GM18867 (cell line): ENCODE data around the gene AURKAIP1.

Source experiments
- ATAC-seq: cut with Tn5 transposase; IDR thresholded peaks from one replicate; pipeline ENCODE4 v1.9.1; 2021; ENCODE audit warnings: mild to moderate bottlenecking, moderate library complexity; ENCODE audit not compliant: unreplicated experiment

AURKAIP1 gene

DNA sequence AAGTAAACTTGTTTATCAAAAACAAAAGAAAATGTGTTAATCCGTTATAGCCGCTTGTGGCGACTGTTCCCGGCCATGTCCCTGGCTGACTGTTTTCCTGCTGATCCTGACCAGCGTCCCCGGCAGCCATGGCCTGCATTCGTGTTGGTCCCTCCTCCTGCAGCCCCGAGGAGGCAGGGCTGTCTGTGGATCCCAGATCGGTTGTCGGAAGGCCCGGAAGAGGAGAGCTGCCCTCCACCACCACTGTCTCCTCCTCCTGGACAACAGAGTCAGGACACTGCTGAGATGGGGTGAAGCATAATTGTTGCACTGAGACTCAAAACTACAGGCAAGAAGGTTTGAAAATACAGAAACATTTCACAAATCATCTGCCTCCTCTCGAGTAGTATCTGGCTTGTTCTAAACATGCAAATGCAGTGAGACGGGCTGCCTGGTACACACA lies 13.0 kb downstream of the AURKAIP1 start:
- ATAC-seq = no peak

- ATAC-seq = no peak
Observed at GRCh38 chr1:1361233-1361981, 13.6 kb downstream of the AURKAIP1 start.

DNA sequence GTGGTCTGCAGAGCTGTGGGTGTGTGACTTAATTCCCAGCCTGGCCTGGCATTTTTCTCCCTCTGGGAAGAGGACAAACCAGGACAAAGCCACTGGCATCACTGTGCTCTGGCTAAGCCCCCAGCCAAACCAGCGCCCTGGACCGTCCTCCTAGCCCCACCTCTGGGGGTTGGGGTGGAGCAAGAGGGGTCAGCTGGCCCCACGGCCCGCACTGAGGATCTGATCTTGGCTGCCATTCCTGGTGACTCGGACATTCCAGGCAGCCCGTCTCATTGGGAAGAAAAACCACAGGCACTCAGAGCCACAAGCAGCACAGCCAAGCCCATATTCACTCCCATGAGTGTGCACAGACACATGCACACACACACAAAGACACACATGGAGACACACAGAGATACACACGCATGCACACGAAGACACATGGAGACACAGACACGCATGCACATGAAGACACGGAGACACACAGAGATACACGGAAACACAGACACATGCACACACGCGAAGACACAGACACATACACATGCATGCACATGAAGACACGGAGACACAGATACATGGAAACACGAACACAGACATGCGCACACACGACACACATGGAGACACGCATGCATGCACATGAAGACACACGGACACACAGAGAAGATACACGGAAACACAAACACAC lies 14.4 kb downstream of the AURKAIP1 start:
- ATAC-seq = no peak

DNA sequence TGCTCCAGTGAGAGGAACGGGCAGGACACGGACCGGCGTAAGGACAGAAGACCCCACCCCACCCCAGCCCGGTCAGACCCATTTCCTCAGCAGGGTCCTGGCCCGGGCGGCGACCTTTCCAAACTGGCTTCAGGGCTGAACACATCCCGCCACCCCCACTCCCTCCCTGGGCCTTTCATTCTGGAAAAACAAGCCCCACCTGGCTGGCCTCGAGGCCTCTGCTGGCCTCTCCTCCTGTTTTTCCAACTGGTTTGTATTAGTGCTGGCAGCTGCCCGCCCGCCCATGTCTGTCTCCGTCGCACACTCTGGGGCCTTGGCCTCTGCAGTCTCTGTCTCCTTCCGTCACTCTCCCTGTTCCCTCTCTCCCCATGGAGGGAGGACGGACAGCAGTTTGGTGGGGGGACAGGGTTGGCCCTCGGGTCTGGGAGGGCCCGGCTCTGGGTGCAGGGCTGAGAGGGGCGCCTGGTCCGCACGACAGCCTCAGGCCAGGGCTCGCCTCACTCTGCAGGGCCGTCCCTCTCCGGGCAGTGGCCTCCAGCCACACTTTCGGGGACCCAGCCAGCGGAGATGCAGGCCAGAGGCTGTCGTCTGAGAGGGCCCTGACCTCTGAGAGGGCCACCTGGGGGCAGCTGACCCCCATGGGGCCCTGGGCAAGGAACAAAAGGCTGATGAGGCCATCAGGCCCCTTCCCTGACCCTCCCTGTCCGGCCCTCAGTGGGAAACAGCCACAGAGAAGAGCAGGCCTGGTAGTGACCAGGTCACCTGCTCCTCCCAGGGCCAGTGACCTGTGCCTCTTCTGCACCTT lies 15.1 kb downstream of the AURKAIP1 start:
- ATAC-seq = no peak

DNA sequence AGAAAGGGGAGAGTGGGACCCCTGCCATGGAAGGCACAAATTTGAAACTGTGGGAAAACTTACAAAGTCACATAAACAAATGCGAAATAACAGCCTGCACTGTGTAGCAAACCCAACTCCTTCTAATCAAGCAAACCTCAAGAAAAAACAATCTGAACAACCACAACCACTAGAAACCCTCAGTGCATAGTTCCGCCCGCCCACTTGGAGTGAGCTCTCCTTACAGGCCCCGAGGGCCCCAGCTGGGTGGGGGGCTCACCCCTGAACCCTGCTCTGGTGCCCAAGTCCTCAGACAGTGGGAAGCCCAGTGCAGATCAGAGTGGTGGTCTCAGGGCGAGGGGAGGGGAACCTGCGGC lies 15.7 kb downstream of the AURKAIP1 start:
- no peak for ATAC-seq

DNA sequence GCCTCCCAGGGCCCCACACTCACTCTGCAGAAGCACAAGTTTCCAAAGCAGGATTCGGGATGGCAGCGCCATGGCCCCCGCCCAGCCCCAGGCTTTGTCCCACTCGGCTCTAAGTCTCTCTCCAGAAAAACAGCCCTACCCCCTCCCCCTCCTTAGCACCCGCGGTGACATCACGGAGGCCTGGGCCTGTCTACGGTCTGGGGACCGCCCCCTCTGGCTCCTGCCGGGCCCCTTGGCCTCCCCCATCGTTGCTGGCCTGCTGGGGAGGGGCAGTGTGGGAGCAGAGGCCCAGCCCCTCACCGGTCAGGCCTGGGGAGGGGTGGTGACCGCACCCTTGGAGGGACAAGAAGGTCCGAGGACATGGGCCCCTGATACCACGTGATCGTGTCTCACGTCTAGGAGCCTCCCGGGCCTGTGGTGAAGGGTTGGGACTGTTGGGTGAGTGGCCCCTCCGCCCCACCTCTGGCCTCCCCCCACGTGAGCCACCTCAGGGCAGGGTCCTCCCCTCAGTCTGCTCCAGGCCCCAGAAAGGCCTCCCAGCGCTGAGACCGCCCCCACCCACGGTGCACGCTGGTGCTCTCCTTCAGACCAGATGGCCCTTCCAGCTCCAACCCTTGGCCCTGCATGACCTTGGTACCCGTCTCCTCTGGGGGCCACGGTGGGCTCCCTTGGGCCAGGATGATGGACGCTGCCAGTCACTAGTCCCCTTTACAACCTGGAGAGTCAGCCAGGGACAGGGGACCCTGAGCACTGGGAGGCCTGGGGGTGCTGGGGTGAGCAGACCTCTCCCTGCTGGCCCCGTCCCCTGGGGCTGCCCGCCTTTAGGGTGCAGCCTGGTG lies 16.4 kb downstream of the AURKAIP1 start, which contains the start of gene MXRA8:
Gene MXRA8, minus strand, starts transcription at position 123 of the 839 bp plus-strand sequence. Its CDS starts 51 bp downstream, at position 72.
- no peak for ATAC-seq

- ATAC-seq = no peak
Observed at GRCh38 chr1:1357871-1358432, 17.1 kb downstream of the AURKAIP1 start.

- ATAC-seq = no peak
Observed at GRCh38 chr1:1356796-1357401, 18.1 kb downstream of the AURKAIP1 start.

DNA sequence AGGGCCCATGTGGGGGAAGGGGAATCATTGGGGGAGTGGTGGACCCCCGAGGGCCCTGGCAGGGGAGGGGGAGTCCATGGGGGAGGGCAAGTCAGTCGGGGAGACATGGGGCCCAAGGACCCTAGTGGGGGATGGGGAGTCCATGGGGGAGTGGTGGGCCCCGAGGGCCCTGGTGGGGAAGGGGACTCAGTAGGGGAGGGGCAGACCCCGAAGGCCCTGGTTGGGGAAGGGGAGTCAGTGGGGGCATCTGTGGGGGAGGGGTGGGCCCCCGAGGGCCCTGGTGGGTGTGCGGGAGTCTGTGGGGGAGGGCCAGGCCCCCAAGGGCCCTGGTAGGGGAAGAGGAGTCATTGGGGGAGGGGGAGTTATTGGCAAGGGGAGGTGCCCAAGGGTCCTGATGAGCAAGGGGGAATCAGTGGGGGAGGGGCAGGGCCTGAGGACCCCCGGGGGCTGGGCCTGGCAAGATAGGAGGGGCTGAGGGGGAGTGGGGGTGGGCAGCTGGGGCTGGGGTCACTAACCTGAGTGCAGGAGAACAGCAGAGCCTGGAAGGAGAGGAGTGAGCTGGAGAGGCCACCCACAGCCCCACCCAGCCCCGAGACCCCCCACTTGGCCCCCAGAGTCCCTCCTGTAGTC lies 18.7 kb downstream of the AURKAIP1 start:
- ATAC-seq = no peak

GRCh38 chr1:1355416-1355815 lies 19.6 kb downstream of the AURKAIP1 start:
- ATAC-seq = no peak

DNA sequence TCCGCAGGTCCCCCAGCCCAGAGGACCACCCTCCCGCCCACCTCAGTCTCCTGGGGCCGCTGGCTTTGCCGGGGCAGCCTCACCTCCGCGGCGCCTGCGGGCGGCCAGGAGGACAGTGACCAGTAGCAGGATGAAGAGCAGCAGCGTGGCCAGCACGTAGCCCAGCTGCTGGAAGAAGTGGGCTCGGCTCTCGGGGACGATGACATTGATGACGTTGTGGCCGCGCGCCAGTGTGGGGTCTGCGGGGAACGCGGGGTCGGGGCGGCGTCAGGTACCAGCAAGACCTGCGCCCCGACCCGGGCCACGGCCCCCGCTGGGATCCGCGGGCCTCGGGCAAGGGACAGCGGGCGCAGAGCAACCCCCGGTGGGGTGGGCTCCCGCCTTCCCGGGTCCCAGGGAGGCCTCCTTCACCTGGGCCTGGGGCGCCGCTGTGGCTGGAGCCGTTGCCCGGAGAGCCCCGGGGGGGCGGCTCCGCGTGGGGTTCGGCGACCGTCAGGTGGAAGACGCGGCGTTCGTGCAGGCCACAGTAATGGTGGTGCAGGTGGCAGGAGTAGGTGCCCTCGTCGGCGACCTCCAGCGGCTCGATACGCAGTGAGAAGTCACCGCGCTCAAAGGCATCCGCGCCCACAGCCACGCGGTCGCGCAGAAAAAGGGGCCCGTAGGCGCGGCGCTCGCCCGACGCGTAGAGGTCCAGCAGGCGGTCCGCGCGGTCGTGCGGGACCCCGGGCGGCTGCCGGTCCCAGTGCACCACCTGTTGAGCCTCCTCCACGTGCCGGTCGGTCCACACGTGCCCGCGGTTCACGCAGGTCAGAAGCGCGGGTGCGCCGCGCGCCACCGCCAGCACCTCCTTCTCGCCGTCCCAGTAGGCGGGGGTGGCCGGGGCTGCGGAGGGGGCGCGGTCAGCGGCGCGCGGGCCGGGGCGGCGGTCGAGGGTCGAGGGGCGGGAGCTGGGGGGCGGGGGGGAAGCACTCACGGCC lies 20.4 kb downstream of the AURKAIP1 start:
- no peak for ATAC-seq

DNA sequence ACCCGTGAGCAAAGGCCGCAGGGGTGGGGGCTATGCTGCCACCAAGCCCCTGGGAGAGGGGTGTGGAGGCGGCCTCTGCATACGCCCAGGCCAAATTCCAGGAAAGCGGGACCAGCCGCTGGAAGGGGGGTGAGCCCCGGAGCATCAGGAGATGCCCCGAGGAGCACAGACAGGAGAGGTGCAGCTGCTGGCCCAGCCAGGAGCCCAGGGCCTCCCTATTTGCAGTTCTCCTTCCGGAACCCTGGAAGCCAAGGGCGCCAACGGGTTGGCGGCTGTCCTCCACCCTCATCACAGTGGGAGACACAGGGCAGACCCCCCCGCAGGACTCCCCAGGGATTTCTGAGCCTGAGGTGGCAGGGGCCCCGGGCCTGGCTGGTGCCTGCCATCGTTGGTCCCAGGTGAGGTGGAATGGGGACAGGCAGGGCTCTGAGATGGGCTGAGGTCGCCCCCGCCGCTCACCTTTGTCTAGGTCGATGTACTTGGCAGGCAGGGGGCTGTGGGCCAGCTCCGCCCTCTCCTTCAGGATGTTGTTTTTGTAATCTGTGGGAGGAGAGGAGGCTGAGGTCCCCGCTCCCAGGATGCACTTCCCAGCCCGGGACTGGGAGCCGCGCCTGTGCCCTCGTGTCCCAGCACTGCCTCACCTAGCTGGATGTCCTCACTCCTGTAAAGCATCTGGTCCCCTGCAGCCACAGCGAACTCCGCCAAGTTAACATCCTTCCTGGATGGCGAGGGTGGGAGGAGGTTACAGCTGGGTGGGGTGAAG lies 21.4 kb downstream of the AURKAIP1 start:
- ATAC-seq = no peak

DNA sequence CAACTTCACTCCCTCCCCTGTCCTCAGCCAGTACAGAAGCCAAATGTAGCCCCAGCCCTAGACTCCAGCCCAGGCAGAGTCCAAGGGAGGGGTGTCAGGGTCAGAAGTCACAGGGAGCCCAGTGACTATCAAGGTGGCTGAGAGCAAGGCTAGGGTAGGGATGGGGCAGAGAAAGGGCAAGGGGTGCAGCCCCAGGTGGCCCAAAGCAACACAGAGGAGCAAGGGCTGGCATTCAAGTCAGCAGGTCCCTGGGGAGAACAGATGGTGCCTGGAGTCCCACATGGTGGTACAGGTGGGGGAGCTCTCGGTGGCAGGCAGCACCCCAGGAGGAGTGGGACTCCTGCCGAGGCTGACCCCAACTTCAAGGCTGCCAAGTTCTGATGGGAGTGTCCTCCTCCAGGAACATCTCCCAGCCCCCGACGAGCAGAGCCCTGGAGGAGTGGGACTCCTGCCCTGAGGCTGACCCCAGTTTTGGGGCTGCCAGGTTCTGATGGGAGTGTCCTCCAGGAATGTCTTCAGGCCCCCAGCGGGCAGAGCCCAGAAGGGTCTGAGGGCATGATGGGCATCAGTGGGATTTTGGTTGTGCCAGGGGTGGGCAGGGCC lies 22.1 kb downstream of the AURKAIP1 start:
- ATAC-seq = no peak

GRCh38 chr1:1351511-1352427 lies 23.2 kb downstream of the AURKAIP1 start:
- ATAC-seq = no peak

- ATAC-seq = peak; percentile 57
Observed at GRCh38 chr1:1349256-1350012, 25.6 kb downstream of the AURKAIP1 start, which contains the start of gene DVL1. Gene DVL1, minus strand, starts transcription at chr1:1349418. Its CDS starts 353 bp downstream, at chr1:1349065.
